ENCODE data around the gene PLPPR2. TPM values are rescaled to one million over a fixed set of nuclear protein-coding genes. Genes with fewer than 3 reads are reported as not detected.

The PLPPR2 gene
- total RNA-seq, 2 experiments from 2014 or later = 8.2 TPM

DNA sequence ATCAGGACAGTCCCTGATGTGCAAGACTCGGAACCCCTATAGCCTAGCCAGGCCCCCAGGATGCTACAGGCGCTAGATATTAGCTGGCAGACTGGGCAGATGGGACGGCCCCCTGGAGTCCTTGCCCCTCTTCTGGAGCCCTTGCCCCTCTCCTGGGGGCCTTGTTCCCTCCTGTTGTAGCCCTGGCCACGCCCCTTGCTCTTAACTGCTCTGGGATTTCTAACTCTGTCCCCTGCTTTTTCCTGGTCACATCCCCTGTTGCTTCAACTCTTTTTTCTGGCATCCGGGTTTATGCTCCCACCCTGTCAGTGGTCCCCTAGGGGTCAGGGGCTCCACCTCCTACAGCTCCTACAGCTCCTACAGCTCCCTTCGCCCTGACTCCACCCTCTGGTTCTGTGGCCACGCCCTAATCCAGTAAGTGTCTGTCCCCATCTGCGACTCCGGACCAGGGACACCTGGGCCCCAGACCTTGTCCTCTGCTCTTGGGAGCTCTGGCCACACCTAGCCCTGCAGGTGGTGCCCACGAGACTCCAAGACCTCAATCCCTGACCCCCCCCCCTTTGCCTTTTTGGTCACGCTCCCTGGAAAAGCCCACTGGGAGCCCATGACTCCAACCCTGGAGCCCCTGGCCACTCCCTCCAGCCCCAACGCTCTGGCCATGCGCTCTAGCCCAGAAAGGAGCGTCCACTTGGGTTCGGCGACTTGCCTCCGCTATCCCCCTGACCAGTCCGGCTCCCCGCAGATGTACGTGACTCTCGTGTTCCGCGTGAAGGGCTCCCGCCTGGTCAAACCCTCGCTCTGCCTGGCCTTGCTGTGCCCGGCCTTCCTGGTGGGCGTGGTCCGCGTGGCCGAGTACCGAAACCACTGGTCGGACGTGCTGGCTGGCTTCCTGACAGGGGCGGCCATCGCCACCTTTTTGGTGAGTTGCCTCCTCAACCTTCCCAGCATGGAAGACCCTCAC is 6.8 kb downstream of the PLPPR2 start:
- H3K4me3 Mint-ChIP-seq = no peak overlapping the region
- no peaks in the 10 kb centered on the region for H3K27me3 Mint-ChIP-seq
- H3K4me3 ChIP-seq (ENCODE audit: low read length) = no peak overlapping the region
- H3K27me3 ChIP-seq (ENCODE audit: control insufficient read depth in 1 of 2, insufficient read depth in 2 of 2, low read length in 2 of 2) = no peaks in the 10 kb centered on the region
- no peak for DNase-seq
- H3K9me3 Mint-ChIP-seq = no peaks in the 10 kb centered on the region
- intact Hi-C loops (cut with DNase I, micrococcal nuclease) = no loop called here
- ATAC-seq (ENCODE audit: poor library complexity) = no peak
- H3K4me1 ChIP-seq (ENCODE audit: insufficient read depth, low read length) = no peaks in the 10 kb centered on the region
- peaks cover 6% of the 10 kb centered on the region for H3K36me3 ChIP-seq (ENCODE audit: insufficient read depth, low read length)
- TF ChIP-seq, protein P1, sequence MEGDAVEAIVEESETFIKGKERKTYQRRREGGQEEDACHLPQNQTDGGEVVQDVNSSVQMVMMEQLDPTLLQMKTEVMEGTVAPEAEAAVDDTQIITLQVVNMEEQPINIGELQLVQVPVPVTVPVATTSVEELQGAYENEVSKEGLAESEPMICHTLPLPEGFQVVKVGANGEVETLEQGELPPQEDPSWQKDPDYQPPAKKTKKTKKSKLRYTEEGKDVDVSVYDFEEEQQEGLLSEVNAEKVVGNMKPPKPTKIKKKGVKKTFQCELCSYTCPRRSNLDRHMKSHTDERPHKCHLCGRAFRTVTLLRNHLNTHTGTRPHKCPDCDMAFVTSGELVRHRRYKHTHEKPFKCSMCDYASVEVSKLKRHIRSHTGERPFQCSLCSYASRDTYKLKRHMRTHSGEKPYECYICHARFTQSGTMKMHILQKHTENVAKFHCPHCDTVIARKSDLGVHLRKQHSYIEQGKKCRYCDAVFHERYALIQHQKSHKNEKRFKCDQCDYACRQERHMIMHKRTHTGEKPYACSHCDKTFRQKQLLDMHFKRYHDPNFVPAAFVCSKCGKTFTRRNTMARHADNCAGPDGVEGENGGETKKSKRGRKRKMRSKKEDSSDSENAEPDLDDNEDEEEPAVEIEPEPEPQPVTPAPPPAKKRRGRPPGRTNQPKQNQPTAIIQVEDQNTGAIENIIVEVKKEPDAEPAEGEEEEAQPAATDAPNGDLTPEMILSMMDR (IDR thresholded peaks at IDR 0.05) = no peak
- no peak overlapping the region for H3K27ac ChIP-seq (ENCODE audit: low read depth in 1 of 2, low read length in 2 of 2)
- no peak overlapping the region for H3K27ac Mint-ChIP-seq
- POLR2A ChIA-PET = interaction anchor here (1.3 kb wide), 1 partner anchor 12 kb away, joined by 4 read pairs; the partner anchor contains the start of gene SWSAP1
- peaks cover 17% of the 10 kb centered on the region for H3K36me3 Mint-ChIP-seq (ENCODE audit: low read depth)
- CTCF ChIA-PET = interaction anchor here (1.0 kb wide), 1 partner anchor 121 kb away, joined by 3 read pairs; no protein-coding TSS in a partner anchor
- no peaks in the 10 kb centered on the region for H3K4me1 Mint-ChIP-seq (ENCODE audit: low read depth)
- H3K9me3 ChIP-seq (ENCODE audit: control insufficient read depth in 1 of 2, insufficient read depth in 1 of 2, low read length in 2 of 2) = peaks cover 0 to 7% of the 10 kb centered on the region in 2 experiments

DNA sequence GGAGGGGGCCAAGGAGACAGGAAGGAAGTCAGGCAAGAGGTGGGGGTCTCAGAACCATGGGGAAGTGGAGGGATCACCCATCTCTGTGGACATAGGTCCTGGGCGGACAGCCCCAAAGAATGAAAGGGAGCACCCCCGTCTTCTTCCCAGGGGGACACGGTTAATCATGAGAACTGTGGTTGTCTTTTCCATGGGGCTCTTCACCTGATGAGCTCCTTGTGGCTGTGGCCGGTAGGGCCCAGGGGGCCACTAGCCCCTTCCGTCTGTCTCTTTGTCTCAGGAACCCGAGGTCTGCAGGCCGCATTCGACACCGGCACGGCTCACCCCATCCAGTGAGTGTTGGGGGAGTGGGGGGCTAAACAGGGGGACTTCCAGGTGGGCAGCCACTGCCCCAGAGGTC is 8.6 kb downstream of the PLPPR2 start:
- H3K27me3 Mint-ChIP-seq = no peaks in the 10 kb centered on the region

DNA sequence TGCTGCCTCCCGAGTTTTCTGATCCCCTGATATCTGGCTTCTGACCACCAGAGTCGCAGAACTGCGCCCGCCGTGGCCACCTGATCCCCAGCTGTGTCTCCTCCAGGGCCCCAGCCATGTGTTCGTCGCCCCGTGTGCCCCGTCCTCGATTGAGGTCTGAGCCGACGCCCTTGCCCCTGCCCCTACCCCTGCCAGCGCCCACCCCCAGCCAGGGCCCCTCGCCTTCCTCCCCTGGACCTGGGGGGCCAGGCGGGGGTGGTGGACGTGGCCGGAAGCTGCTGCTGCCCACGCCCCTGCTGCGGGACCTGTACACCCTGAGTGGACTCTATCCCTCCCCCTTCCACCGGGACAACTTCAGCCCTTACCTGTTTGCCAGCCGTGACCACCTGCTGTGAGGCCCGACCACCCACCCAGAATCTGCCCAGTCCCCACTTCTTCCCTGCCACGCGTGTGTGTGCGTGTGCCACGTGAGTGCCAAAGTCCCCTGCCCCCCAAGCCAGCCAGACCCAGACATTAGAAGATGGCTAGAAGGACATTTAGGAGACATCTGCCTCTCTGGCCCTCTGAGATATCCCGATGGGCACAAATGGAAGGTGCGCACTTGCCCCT is 9.2 kb downstream of the PLPPR2 start:
- DNase-seq (no peak), ATAC-seq (ENCODE audit: poor library complexity) (no peak)
- ChIA-PET POLR2A (interaction anchor here (1.0 kb wide), 1 partner anchor 10 kb away, joined by 3 read pairs; the partner anchor contains the start of gene SWSAP1), CTCF (no interaction called here)
- H3K4me3 Mint-ChIP-seq = no peak overlapping the region
- intact Hi-C loops (cut with DNase I, micrococcal nuclease) = no loop called here
- TF ChIP-seq, protein P1 (IDR thresholded peaks at IDR 0.05) = no peak
- Histone ChIP-seq H3K4me3 (ENCODE audit: low read length) (no peak overlapping the region), H3K9me3 (ENCODE audit: control insufficient read depth in 1 of 2, insufficient read depth in 1 of 2, low read length in 2 of 2) (peaks cover 0 to 7% of the 10 kb centered on the region in 2 experiments), H3K4me1 (ENCODE audit: insufficient read depth, low read length) (no peaks in the 10 kb centered on the region), H3K36me3 (ENCODE audit: insufficient read depth, low read length) (peaks cover 14% of the 10 kb centered on the region), H3K27ac (ENCODE audit: low read depth in 1 of 2, low read length in 2 of 2) (no peak overlapping the region), H3K27me3 (ENCODE audit: control insufficient read depth in 1 of 2, insufficient read depth in 2 of 2, low read length in 2 of 2) (no peaks in the 10 kb centered on the region)
- no peak overlapping the region for H3K27ac Mint-ChIP-seq
- H3K27me3 Mint-ChIP-seq = no peaks in the 10 kb centered on the region
- H3K36me3 Mint-ChIP-seq (ENCODE audit: low read depth) = peaks cover 32% of the 10 kb centered on the region
- no peaks in the 10 kb centered on the region for H3K9me3 Mint-ChIP-seq
- H3K4me1 Mint-ChIP-seq (ENCODE audit: low read depth) = no peaks in the 10 kb centered on the region

More for the DNA sequence above, 8.6 kb downstream of the PLPPR2 start:
- H3K4me3 Mint-ChIP-seq = no peak overlapping the region
- no peaks in the 10 kb centered on the region for H3K9me3 Mint-ChIP-seq
- Histone ChIP-seq H3K36me3 (ENCODE audit: insufficient read depth, low read length) (peaks cover 12% of the 10 kb centered on the region), H3K9me3 (ENCODE audit: control insufficient read depth in 1 of 2, insufficient read depth in 1 of 2, low read length in 2 of 2) (peaks cover 0 to 7% of the 10 kb centered on the region in 2 experiments), H3K4me3 (ENCODE audit: low read length) (no peak overlapping the region), H3K27me3 (ENCODE audit: control insufficient read depth in 1 of 2, insufficient read depth in 2 of 2, low read length in 2 of 2) (no peaks in the 10 kb centered on the region), H3K4me1 (ENCODE audit: insufficient read depth, low read length) (no peaks in the 10 kb centered on the region), H3K27ac (ENCODE audit: low read depth in 1 of 2, low read length in 2 of 2) (no peak overlapping the region)
- POLR2A ChIA-PET = no interaction called here
- intact Hi-C loops (cut with DNase I, micrococcal nuclease) = no loop called here
- peaks cover 27% of the 10 kb centered on the region for H3K36me3 Mint-ChIP-seq (ENCODE audit: low read depth)
- no peaks in the 10 kb centered on the region for H3K4me1 Mint-ChIP-seq (ENCODE audit: low read depth)
- no peak for ATAC-seq (ENCODE audit: poor library complexity)
- TF ChIP-seq, protein P1 (IDR thresholded peaks at IDR 0.05) = no peak
- no peak overlapping the region for H3K27ac Mint-ChIP-seq
- no peak for DNase-seq
- CTCF ChIA-PET = no interaction called here
